Esophagus (tissue), 2 donors: ENCODE results near the gene OOEP. TPM values are rescaled to one million over a fixed set of nuclear protein-coding genes. Genes with fewer than 3 reads are reported as not detected.
"Not testable (repeated sequence)": the region's sequence is repeated elsewhere in the genome, so short reads cannot be mapped to it uniquely, and the experiment has no call there.

Experiments
- H3K27ac ChIP-seq, 2 donors: one replicate each; pipeline ENCODE4 v1.5.1; 2013; ENCODE audit warnings: low read depth in 2 of 2, mild to moderate bottlenecking in 2 of 2, inconsistent platforms in 1 of 2, low read length in 1 of 2, moderate library complexity in 1 of 2
- H3K27me3 ChIP-seq, 2 donors: one replicate each; pipeline ENCODE4 v1.6.1; 2013; ENCODE audit warnings: low read length in 2 of 2, control low read depth in 1 of 2, mild to moderate bottlenecking in 1 of 2; ENCODE audit not compliant: insufficient read depth in 2 of 2, control insufficient read depth in 1 of 2
- H3K36me3 ChIP-seq, 2 donors: one replicate each; pipeline ENCODE4 v1.6.1; 2013; ENCODE audit warnings: low read length in 1 of 2; ENCODE audit not compliant: control insufficient read depth in 2 of 2, insufficient read depth in 2 of 2
- H3K4me1 ChIP-seq, 2 donors: one replicate each; pipeline ENCODE4 v1.6.1; 2013; ENCODE audit warnings: low read length in 1 of 2; ENCODE audit not compliant: control insufficient read depth in 2 of 2, insufficient read depth in 2 of 2
- H3K4me3 ChIP-seq, 2 donors: one replicate each; pipeline ENCODE4 v1.5.1; 2013; ENCODE audit warnings: low read length in 2 of 2, mild to moderate bottlenecking in 2 of 2, low read depth in 1 of 2, moderate library complexity in 1 of 2
- H3K9me3 ChIP-seq, 2 donors: one replicate each; pipeline ENCODE4 v1.6.1; 2013; ENCODE audit warnings: mild to moderate bottlenecking in 2 of 2, low read depth in 1 of 2, low read length in 1 of 2, moderate library complexity in 1 of 2; ENCODE audit not compliant: control insufficient read depth in 2 of 2, insufficient read depth in 1 of 2
- WGBS, 2 donors: extraction: QIAGEN DNeasy Blood & Tissue Kit; methylation state at CpG; one replicate each; pipeline ENCODE4 v1.1.7; 2013; 5-methylcytosine and 5-hydroxymethylcytosine counted together
- polyA plus RNA-seq, 2 donors: library from polyadenylated mRNA; stranded (reverse); fragments of 200-250 nt; gene quantifications; one replicate each; pipeline ENCODE4 v1.2.3, GENCODE V29; 2013
- donor health status: healthy with polysubstance abuse.
- donor health status: Bipolar disorder and iron deficiency.

OOEP gene
- polyA plus RNA-seq, 2 donors = 0.22 to 0.34 TPM

GRCh38 chr6:73391675-73392074, 22.0 kb upstream of the OOEP start:
- Histone ChIP-seq H3K4me3 (no peak overlapping the region), H3K36me3 (no peaks in the 10 kb centered on the region), H3K9me3 (no peaks in the 10 kb centered on the region), H3K4me1 (no peaks in the 10 kb centered on the region), H3K27ac (no peak overlapping the region), H3K27me3 (no peaks in the 10 kb centered on the region)
- WGBS, 2 donors = 64 to 73% methylated on average over 2 of the region's 2 CpGs

GRCh38 chr6:73389854-73390253, 20.2 kb upstream of the OOEP start:
- Histone ChIP-seq H3K4me1 (no peaks in the 10 kb centered on the region), H3K4me3 (no peak overlapping the region), H3K9me3 (no peaks in the 10 kb centered on the region), H3K27me3 (no peaks in the 10 kb centered on the region), H3K27ac (no peak overlapping the region), H3K36me3 (no peaks in the 10 kb centered on the region)
- 85 to 91% methylated on average over 10 of the region's 10 CpGs for WGBS, 2 donors

DNA sequence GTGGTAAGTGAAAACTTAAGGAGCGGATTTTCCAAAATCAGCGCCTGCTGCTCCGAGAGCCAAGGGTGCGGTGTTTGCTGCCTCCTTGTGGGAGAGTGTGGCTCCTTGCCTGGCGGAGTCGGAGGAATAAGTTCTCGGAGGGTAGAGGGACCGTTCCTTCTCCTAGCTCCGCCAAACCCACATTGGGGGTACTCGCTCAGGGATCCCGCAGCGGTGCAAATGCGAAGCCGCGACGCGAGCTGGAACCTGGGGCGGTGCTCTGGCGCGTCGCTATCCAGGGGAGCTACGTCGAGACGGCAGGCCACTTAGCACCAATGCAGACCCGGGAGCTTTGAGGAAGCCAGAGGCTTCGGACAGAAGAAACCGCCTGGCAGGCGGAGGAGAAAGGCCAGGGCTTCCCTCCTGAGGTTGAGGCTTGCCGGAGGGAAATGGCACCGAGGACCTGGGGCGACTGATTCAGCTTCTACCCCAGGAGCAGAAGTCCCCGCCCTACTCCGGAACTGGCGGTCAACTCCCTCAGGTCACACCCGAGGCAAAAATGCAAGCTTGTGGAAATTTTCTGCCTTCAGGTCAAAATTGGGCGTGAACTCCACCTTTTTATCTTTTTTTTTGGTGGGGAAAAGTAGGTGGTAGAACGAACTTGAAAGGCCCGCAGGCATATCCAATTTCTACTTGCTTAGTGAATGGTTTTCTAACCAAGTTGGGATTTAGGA, 19.3 kb upstream of the OOEP start:
- H3K27ac ChIP-seq = peak overlapping the region in 1 of 2 donors; percentile 64
- H3K36me3 ChIP-seq = no peaks in the 10 kb centered on the region
- H3K4me3 ChIP-seq = peak overlapping the region; percentile 48 to 56
- H3K9me3 ChIP-seq = no peaks in the 10 kb centered on the region
- H3K4me1 ChIP-seq = no peaks in the 10 kb centered on the region
- no peaks in the 10 kb centered on the region for H3K27me3 ChIP-seq
- WGBS, 2 donors = 1 to 2% methylated on average over 38 of the region's 38 CpGs

- Histone ChIP-seq H3K27me3 (no peaks in the 10 kb centered on the region), H3K4me1 (no peaks in the 10 kb centered on the region), H3K36me3 (no peaks in the 10 kb centered on the region), H3K9me3 (no peaks in the 10 kb centered on the region), H3K4me3 (peak overlapping the region in 1 of 2 donors; percentile 56), H3K27ac (no peak overlapping the region)
- 27 to 33% methylated on average over 4 of the region's 4 CpGs for WGBS, 2 donors
These were observed 18.7 kb upstream of the OOEP start for GRCh38 chr6:73388433-73388799.

GRCh38 chr6:73382462-73383113, 12.9 kb upstream of the OOEP start:
- H3K27ac ChIP-seq = no peak overlapping the region
- 79 to 82% methylated on average over 6 of the region's 6 CpGs for WGBS, 2 donors
- H3K27me3 ChIP-seq = no peaks in the 10 kb centered on the region
- no peak overlapping the region for H3K4me3 ChIP-seq
- H3K9me3 ChIP-seq = no peaks in the 10 kb centered on the region
- no peaks in the 10 kb centered on the region for H3K36me3 ChIP-seq
- H3K4me1 ChIP-seq = no peaks in the 10 kb centered on the region

DNA sequence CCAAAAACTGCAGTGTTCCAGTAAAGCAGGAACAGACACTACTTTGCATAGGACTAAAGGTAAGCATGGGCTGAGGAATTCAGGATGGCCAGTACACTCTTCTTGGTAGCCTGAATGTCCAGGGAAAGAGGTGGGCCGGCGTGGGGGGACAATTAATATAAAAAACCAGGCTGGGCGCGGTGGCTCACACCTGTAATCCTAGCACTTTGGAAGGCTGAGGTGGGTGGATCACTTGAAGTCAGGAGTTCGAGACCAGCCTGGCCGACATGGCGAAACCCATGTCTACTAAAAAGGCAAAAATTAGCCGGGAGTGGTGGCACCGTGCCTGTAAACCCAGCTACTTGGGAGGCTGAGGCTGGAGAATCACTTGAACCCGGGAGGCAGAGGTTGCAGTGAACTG, 11.8 kb upstream of the OOEP start:
- H3K4me1 ChIP-seq, H3K4me3 ChIP-seq, H3K27ac ChIP-seq, H3K27me3 ChIP-seq, H3K36me3 ChIP-seq, H3K9me3 ChIP-seq: not testable (repeated sequence)
- 93 to 95% methylated on average over 10 of the region's 10 CpGs for WGBS, 2 donors

DNA sequence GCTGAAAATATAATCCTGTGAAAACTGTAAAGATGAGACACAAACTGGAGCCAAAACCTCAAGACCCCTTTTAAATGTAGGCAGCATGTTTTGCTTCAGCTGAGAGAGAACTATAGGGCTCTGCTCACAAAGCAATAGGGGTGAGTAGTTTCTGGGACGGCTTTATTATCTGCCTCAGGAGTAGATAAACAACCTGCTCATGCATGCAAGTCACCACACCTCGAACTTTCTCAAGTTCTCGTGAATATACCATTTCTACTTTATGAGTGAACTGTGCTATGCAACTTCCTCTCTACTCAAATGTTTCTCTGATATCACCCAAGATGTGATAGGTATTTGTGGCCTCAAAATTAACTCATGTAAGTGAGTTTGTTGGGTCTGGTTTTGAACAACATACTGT, 7.5 kb upstream of the OOEP start:
- Histone ChIP-seq H3K27me3 (no peaks in the 10 kb centered on the region), H3K27ac (no peak overlapping the region), H3K4me1 (no peaks in the 10 kb centered on the region), H3K9me3 (peaks cover 0 to 4% of the 10 kb centered on the region in 2 donors), H3K36me3 (no peaks in the 10 kb centered on the region), H3K4me3 (no peak overlapping the region)
- WGBS, 2 donors = 44 to 46% methylated on average over 3 of the region's 3 CpGs

DNA sequence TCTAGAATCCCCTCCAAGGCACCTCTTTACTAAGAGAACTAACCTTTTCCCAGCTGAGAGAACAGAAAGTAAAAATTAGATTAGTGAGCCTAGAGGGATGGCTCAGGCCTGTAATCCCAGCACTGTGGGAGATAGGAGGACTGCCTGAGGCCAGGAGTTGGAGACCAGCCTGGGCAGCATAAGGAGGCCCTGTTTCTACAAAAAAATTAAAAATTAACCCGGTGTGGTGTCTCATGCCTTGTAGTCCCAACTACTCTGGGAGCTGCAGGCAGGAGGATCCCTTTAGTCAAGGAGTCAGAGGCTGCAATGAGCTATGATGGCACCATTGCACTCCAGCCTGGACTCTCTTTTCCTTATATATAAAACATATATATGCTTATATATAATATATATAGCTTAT, 5.5 kb upstream of the OOEP start:
- H3K27me3 ChIP-seq = no peaks in the 10 kb centered on the region
- no peak overlapping the region for H3K27ac ChIP-seq
- peaks cover 0 to 7% of the 10 kb centered on the region in 2 donors for H3K9me3 ChIP-seq
- 55 to 81% methylated on average over 1 of the region's 1 CpG for WGBS, 2 donors
- H3K4me3 ChIP-seq = no peak overlapping the region
- no peaks in the 10 kb centered on the region for H3K36me3 ChIP-seq
- no peaks in the 10 kb centered on the region for H3K4me1 ChIP-seq

DNA sequence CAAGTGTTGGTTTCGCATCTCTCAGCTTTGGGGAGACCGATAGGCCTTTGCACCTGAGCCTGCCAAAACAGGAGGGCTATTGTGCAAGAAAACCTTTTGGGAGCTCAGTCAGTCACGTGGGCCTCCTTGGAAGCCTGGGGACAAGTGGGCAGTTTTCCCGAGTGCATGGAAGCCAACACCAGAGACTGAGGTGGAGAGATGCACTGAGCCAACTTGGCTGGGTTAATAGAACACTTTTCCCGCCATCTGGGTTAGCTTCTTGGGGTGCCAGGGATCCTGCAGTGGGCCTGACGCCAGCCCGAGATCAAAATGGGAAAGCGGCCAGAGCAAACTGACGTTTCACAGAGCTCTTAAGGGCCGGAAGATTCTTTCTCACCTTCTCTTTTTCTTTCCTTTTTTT, 2.8 kb upstream of the OOEP start:
- Histone ChIP-seq H3K36me3 (no peaks in the 10 kb centered on the region), H3K27me3 (no peaks in the 10 kb centered on the region), H3K9me3 (peaks cover 0 to 7% of the 10 kb centered on the region in 2 donors), H3K4me1 (no peaks in the 10 kb centered on the region), H3K4me3 (no peak overlapping the region), H3K27ac (no peak overlapping the region)
- WGBS, 2 donors = 79 to 80% methylated on average over 10 of the region's 10 CpGs

- no peak overlapping the region for H3K27ac ChIP-seq
- H3K4me3 ChIP-seq = no peak overlapping the region
- peaks cover 0 to 7% of the 10 kb centered on the region in 2 donors for H3K9me3 ChIP-seq
- H3K4me1 ChIP-seq = no peaks in the 10 kb centered on the region
- no peaks in the 10 kb centered on the region for H3K27me3 ChIP-seq
- 95 to 97% methylated on average over 4 of the region's 4 CpGs for WGBS, 2 donors
- H3K36me3 ChIP-seq = no peaks in the 10 kb centered on the region
These were observed 2.3 kb upstream of the OOEP start for GRCh38 chr6:73371984-73372383.
